Keratinocyte (primary cell): ENCODE results near the gene SOAT1. TPM values are rescaled to one million over a fixed set of nuclear protein-coding genes. Genes with fewer than 3 reads are reported as not detected.

Experiments used
- DNase-seq: peaks from one replicate; pipeline ENCODE4 v3.0.0-alpha.2; 2011; ENCODE audit warnings: low read depth, missing footprints, low spot score
- FAIRE-seq: peaks from 2 replicates; lab custom pipeline; 2011; peaks lifted over from hg19 to GRCh38; lab: Jason Lieb, UNC
- H2AFZ ChIP-seq: 2 replicates; pipeline ENCODE4 v1.6.0; 2012; ENCODE audit warnings: low read length, control low read depth, inconsistent platforms; ENCODE audit not compliant: control insufficient read depth
- H3K27ac ChIP-seq: 2 replicates; pipeline ENCODE4 v1.5.1; 2011; ENCODE audit warnings: low read length; ENCODE audit not compliant: control insufficient read depth, insufficient read depth
- H3K27me3 ChIP-seq: 3 replicates; pipeline ENCODE4 v1.6.0; 2011; ENCODE audit warnings: low read length; ENCODE audit not compliant: control insufficient read depth, insufficient read depth; ENCODE audit errors: extremely low read depth
- H3K36me3 ChIP-seq, 2 experiments: 2 replicates in 1 of 2; 3 replicates in 1 of 2; pipeline ENCODE4 v1.5.1; 2011; ENCODE audit warnings: low read length in 2 of 2, mild to moderate bottlenecking in 1 of 2; ENCODE audit not compliant: control insufficient read depth in 2 of 2, insufficient read depth in 2 of 2; ENCODE audit errors: extremely low read depth in 1 of 2
- H3K4me1 ChIP-seq: 3 replicates; pipeline ENCODE4 v1.5.1; 2011; ENCODE audit warnings: low read length; ENCODE audit not compliant: control insufficient read depth, insufficient read depth; ENCODE audit errors: extremely low read depth
- H3K4me2 ChIP-seq: 3 replicates; pipeline ENCODE4 v1.6.0; 2011; ENCODE audit warnings: low read depth, low read length; ENCODE audit not compliant: control insufficient read depth, insufficient read depth; ENCODE audit errors: extremely low read depth
- H3K4me3 ChIP-seq, 3 experiments: fragments of 200-600 bp in 1 of 3; sonication (generic) in 1 of 3; 2 replicates in 2 of 3; 3 replicates in 1 of 3; pipeline ENCODE4 v1.5.1; 2011 to 2016; ENCODE audit warnings: low read length in 3 of 3, mild to moderate bottlenecking in 3 of 3, control low read depth in 2 of 3, inconsistent platforms in 1 of 3, low read depth in 1 of 3, mixed read lengths in 1 of 3, mixed run types in 1 of 3, moderate library complexity in 1 of 3; ENCODE audit not compliant: control insufficient read depth in 2 of 3, insufficient read depth in 2 of 3; ENCODE audit errors: extremely low read depth in 1 of 3
- H3K79me2 ChIP-seq: 2 replicates; pipeline ENCODE4 v1.6.0; 2012; ENCODE audit warnings: low read length; ENCODE audit not compliant: control insufficient read depth, insufficient read depth
- H3K9ac ChIP-seq: 3 replicates; pipeline ENCODE4 v1.6.0; 2011; ENCODE audit warnings: low read length; ENCODE audit not compliant: control insufficient read depth, insufficient read depth; ENCODE audit errors: extremely low read depth
- H3K9me1 ChIP-seq: 3 replicates; pipeline ENCODE4 v1.6.0; 2011; ENCODE audit warnings: low read length; ENCODE audit not compliant: control insufficient read depth, insufficient read depth; ENCODE audit errors: extremely low read depth
- H3K9me3 ChIP-seq: 2 replicates; pipeline ENCODE4 v1.5.1; 2012; ENCODE audit warnings: low read depth, low read length; ENCODE audit not compliant: control insufficient read depth
- H4K20me1 ChIP-seq: 3 replicates; pipeline ENCODE4 v1.6.0; 2011; ENCODE audit warnings: low read length; ENCODE audit not compliant: control insufficient read depth, insufficient read depth; ENCODE audit errors: extremely low read depth
- CTCF ChIP-seq, 3 experiments: IDR thresholded peaks in 1 of 3; conservative IDR thresholded peaks in 1 of 3; optimal IDR thresholded peaks in 1 of 3; 2 replicates in 2 of 3; 3 replicates in 1 of 3; pipeline versions ENCODE3 to v1.5.1; 2011; ENCODE audit warnings: low read length in 3 of 3, mild to moderate bottlenecking in 3 of 3, moderate library complexity in 2 of 3, control low read depth in 1 of 3, inconsistent platforms in 1 of 3; ENCODE audit not compliant: insufficient read depth in 2 of 3; ENCODE audit errors: extremely low read depth in 1 of 3
- EZH2 ChIP-seq: IDR thresholded peaks from one replicate; pipeline ENCODE4 v1.6.1; 2012; ENCODE audit warnings: inconsistent platforms, mild to moderate bottlenecking, low read length, moderate library complexity
- dilution Hi-C: fragments of 300-500 bp; cut with MboI; formaldehyde crosslinking; loops from one replicate; pipeline ENCODE4 v1.7.0; 2020; ENCODE audit warnings: low sequenced_read_pairs; ENCODE audit not compliant: extremely low pct_ligation_motif_present
- polyA plus RNA-seq, 5 experiments: library from polyadenylated mRNA; depleted of rRNA in 3 of 5; stranded (reverse) in 3 of 5; stranded (forward) in 1 of 5; unstranded in 1 of 5; fragments of >200 nt; gene quantifications; 1 replicate in 1 of 5; 2 replicates in 3 of 5; 3 replicates in 1 of 5; pipeline versions ENCODE4 v1.2.1 to v1.2.3, GENCODE V29; 2011 to 2012; ENCODE audit warnings: missing spikeins in 2 of 5, low read depth in 1 of 5, low replicate concordance in 1 of 5

The SOAT1 gene
- polyA plus RNA-seq, 1 donor (not counting 4 experiments of a cell fraction or from before 2014, with no cell fraction given), result 62.9 TPM

DNA sequence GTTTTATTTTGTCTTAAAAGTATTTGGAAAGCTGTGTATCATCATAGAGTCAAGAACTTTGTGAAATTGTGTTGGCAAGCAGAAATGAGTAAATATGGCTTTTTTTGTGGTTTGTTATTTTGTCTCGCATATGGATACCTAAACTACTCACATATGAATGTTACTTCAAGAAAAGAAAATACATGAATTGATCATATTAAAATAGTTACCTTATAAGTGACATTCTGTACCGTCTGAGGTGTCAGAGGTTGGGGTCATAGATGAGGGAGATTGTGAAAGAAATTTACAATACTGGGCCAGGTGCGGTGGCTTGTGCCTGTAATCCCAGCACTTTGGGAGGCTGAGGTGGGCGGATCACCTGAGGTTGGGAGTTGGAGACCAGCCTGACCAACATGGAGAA lies 40.8 kb downstream of the SOAT1 start:
- TF ChIP-seq CTCF (optimal IDR thresholded peaks at IDR 0.05 in 1 of 3, IDR thresholded peaks at IDR 0.05 in 1 of 3, conservative IDR thresholded peaks at IDR 0.05 in 1 of 3; ENCODE audit: extremely low read depth in 1 of 3, insufficient read depth in 2 of 3, low read length in 3 of 3), result no peak
- no peak for TF ChIP-seq EZH2
- no peaks in the 10 kb centered on the region for H3K27me3 ChIP-seq
- H3K36me3 ChIP-seq, result peaks cover 1 to 4% of the 10 kb centered on the region in 2 experiments
- no peak overlapping the region for H3K9ac ChIP-seq
- dilution Hi-C loops, result no loop called here
- H3K4me2 ChIP-seq, result no peak overlapping the region
- H3K27ac ChIP-seq, result no peak overlapping the region
- H3K9me1 ChIP-seq, result no peaks in the 10 kb centered on the region
- no peaks in the 10 kb centered on the region for H3K4me1 ChIP-seq
- no peaks in the 10 kb centered on the region for H3K9me3 ChIP-seq
- no peak overlapping the region for H3K4me3 ChIP-seq
- no peak for FAIRE-seq
- DNase-seq, result no peak
- no peak overlapping the region for H2AFZ ChIP-seq
- H3K79me2 ChIP-seq, result peaks cover 9% of the 10 kb centered on the region
- no peaks in the 10 kb centered on the region for H4K20me1 ChIP-seq

DNA sequence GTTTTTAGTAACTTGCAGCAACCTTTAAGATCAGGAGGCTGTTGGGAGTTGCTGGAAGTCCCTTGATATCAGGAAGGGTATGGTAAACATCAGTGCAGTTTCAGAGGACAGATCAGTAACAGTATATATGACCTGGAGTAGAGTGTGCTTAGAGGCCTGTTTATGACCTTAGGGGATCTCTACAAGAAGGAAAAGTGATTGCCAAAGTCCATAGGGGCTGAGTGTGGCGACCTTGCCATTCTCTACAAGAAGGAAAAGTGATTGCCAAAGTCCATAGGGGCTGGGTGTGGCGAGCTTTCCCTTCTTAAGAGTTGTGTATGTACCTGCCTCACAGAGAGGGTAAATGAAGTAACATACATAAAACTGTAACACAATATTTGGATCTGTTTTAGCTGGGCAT lies 43.7 kb downstream of the SOAT1 start:
- FAIRE-seq, result no peak
- dilution Hi-C loops, result no loop called here
- Histone ChIP-seq H3K79me2 (peaks cover 7% of the 10 kb centered on the region), H3K9ac (no peak overlapping the region), H3K9me1 (no peaks in the 10 kb centered on the region), H3K4me2 (no peak overlapping the region), H3K27me3 (no peaks in the 10 kb centered on the region), H3K9me3 (no peaks in the 10 kb centered on the region), H2AFZ (no peak overlapping the region), H3K27ac (no peak overlapping the region), H4K20me1 (no peaks in the 10 kb centered on the region), H3K4me3 (no peak overlapping the region), H3K36me3 (peaks cover 0 to 4% of the 10 kb centered on the region in 2 experiments), H3K4me1 (no peaks in the 10 kb centered on the region)
- no peak for DNase-seq
- TF ChIP-seq CTCF (optimal IDR thresholded peaks at IDR 0.05 in 1 of 3, IDR thresholded peaks at IDR 0.05 in 1 of 3, conservative IDR thresholded peaks at IDR 0.05 in 1 of 3; ENCODE audit: extremely low read depth in 1 of 3, insufficient read depth in 2 of 3, low read length in 3 of 3) (no peak), EZH2 (no peak)
